ENCODE measurements around the gene CCNB1.

The CCNB1 gene

GRCh38 chr5:69189162-69190086 is 22.5 kb downstream of the CCNB1 start, which contains the start of gene CENPH (continued):
- TF ChIP-seq, protein P1, sequence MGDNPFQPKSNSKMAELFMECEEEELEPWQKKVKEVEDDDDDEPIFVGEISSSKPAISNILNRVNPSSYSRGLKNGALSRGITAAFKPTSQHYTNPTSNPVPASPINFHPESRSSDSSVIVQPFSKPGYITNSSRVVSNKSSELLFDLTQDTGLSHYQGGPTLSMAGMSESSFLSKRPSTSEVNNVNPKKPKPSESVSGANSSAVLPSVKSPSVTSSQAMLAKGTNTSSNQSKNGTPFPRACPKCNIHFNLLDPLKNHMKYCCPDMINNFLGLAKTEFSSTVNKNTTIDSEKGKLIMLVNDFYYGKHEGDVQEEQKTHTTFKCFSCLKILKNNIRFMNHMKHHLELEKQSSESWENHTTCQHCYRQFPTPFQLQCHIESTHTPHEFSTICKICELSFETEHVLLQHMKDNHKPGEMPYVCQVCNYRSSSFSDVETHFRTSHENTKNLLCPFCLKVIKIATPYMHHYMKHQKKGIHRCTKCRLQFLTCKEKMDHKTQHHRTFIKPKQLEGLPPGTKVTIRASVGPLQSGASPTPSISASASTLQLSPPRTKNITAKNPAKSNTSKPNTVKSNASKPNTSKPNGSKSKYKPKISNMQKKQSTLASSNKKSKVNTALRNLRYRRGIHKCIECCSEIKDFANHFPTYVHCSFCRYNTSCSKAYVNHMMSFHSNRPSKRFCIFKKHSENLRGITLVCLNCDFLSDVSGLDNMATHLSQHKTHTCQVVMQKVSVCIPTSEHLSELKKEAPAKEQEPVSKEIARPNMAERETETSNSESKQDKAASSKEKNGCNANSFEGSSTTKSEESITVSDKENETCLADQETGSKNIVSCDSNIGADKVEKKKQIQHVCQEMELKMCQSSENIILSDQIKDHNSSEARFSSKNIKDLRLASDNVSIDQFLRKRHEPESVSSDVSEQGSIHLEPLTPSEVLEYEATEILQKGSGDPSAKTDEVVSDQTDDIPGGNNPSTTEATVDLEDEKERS (tag by site-specific recombination; IDR thresholded peaks at IDR 0.05): no peak
- TF ChIP-seq ZNF585B (tag by site-specific recombination; IDR thresholded peaks at IDR 0.05) (no peak), ZNF146 (tag by site-specific recombination; IDR thresholded peaks at IDR 0.05) (no peak), ZNF776 (tag by site-specific recombination; IDR thresholded peaks at IDR 0.05; ENCODE audit: borderline replicate concordance) (no peak), ZBTB20 (tag by site-specific recombination; IDR thresholded peaks at IDR 0.05) (peak; percentile 65; the same call in 1 of the 2 replicates), ZNF521 (tag by site-specific recombination; IDR thresholded peaks at IDR 0.05) (no peak), ZSCAN16 (tag by site-specific recombination; IDR thresholded peaks at IDR 0.05) (0 out of 2 replicates have a peak, but pooled peaks have one; percentile 36), ZNF23 (tag by site-specific recombination; IDR thresholded peaks at IDR 0.05; ENCODE audit: borderline replicate concordance) (no peak), YY1 (tag by site-specific recombination; IDR thresholded peaks at IDR 0.05) (peak; percentile 61), ZNF510 (tag by site-specific recombination; IDR thresholded peaks at IDR 0.05; ENCODE audit: insufficient replicate concordance) (no peak), ZFHX2 (tag by site-specific recombination; conservative IDR thresholded peaks at IDR 0.05) (peak; percentile 85), ZNF155 (tag by site-specific recombination; IDR thresholded peaks at IDR 0.05) (no peak)
- TF ChIP-seq, protein P2, sequence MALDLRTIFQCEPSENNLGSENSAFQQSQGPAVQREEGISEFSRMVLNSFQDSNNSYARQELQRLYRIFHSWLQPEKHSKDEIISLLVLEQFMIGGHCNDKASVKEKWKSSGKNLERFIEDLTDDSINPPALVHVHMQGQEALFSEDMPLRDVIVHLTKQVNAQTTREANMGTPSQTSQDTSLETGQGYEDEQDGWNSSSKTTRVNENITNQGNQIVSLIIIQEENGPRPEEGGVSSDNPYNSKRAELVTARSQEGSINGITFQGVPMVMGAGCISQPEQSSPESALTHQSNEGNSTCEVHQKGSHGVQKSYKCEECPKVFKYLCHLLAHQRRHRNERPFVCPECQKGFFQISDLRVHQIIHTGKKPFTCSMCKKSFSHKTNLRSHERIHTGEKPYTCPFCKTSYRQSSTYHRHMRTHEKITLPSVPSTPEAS (tag by site-specific recombination; IDR thresholded peaks at IDR 0.05): no peak
- TF ChIP-seq, protein P3, sequence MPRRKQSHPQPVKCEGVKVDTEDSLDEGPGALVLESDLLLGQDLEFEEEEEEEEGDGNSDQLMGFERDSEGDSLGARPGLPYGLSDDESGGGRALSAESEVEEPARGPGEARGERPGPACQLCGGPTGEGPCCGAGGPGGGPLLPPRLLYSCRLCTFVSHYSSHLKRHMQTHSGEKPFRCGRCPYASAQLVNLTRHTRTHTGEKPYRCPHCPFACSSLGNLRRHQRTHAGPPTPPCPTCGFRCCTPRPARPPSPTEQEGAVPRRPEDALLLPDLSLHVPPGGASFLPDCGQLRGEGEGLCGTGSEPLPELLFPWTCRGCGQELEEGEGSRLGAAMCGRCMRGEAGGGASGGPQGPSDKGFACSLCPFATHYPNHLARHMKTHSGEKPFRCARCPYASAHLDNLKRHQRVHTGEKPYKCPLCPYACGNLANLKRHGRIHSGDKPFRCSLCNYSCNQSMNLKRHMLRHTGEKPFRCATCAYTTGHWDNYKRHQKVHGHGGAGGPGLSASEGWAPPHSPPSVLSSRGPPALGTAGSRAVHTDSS (tag by site-specific recombination; IDR thresholded peaks at IDR 0.05): no peak

- TF ChIP-seq ZBTB1 (tag by site-specific recombination; IDR thresholded peaks at IDR 0.05) (no peak), ZNF132 (tag by site-specific recombination; IDR thresholded peaks at IDR 0.05; ENCODE audit: borderline replicate concordance) (no peak), ZNF707 (tag by site-specific recombination; IDR thresholded peaks at IDR 0.05) (no peak), ZFP37 (tag by site-specific recombination; IDR thresholded peaks at IDR 0.05) (no peak), ZNF157 (tag by site-specific recombination; IDR thresholded peaks at IDR 0.05) (no peak), MEIS1 (CRISPR knock-in tag; IDR thresholded peaks at IDR 0.05; ENCODE audit: borderline replicate concordance) (no peak), ZNF654 (tag by site-specific recombination; IDR thresholded peaks at IDR 0.05; ENCODE audit: low read depth) (no peak), SCRT2 (tag by site-specific recombination; IDR thresholded peaks at IDR 0.05) (no peak), ZNF175 (tag by site-specific recombination; IDR thresholded peaks at IDR 0.05) (no peak)
- TF ChIP-seq, protein P4, sequence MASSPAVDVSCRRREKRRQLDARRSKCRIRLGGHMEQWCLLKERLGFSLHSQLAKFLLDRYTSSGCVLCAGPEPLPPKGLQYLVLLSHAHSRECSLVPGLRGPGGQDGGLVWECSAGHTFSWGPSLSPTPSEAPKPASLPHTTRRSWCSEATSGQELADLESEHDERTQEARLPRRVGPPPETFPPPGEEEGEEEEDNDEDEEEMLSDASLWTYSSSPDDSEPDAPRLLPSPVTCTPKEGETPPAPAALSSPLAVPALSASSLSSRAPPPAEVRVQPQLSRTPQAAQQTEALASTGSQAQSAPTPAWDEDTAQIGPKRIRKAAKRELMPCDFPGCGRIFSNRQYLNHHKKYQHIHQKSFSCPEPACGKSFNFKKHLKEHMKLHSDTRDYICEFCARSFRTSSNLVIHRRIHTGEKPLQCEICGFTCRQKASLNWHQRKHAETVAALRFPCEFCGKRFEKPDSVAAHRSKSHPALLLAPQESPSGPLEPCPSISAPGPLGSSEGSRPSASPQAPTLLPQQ (tag by site-specific recombination; IDR thresholded peaks at IDR 0.05): no peak
- TF ChIP-seq, protein P5, sequence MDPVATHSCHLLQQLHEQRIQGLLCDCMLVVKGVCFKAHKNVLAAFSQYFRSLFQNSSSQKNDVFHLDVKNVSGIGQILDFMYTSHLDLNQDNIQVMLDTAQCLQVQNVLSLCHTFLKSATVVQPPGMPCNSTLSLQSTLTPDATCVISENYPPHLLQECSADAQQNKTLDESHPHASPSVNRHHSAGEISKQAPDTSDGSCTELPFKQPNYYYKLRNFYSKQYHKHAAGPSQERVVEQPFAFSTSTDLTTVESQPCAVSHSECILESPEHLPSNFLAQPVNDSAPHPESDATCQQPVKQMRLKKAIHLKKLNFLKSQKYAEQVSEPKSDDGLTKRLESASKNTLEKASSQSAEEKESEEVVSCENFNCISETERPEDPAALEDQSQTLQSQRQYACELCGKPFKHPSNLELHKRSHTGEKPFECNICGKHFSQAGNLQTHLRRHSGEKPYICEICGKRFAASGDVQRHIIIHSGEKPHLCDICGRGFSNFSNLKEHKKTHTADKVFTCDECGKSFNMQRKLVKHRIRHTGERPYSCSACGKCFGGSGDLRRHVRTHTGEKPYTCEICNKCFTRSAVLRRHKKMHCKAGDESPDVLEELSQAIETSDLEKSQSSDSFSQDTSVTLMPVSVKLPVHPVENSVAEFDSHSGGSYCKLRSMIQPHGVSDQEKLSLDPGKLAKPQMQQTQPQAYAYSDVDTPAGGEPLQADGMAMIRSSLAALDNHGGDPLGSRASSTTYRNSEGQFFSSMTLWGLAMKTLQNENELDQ (tag by site-specific recombination; IDR thresholded peaks at IDR 0.05; ENCODE audit: low read depth): no peak
- ChIA-PET POLR2A (no interaction called here), CTCF (no interaction called here)
- no peaks in the 10 kb centered on the region for H3K9me3 ChIP-seq (ENCODE audit: control insufficient read depth, insufficient read depth, low read depth, low read length)
- H3K27ac ChIP-seq (ENCODE audit: extremely low read depth, low read depth, low read length): no peak overlapping the region
- H3K4me3 ChIP-seq (ENCODE audit: low read depth, low read length): no peak overlapping the region
- H3K4me1 ChIP-seq (ENCODE audit: control insufficient read depth, insufficient read depth, low read length): no peaks in the 10 kb centered on the region
- H3K36me3 ChIP-seq (ENCODE audit: control insufficient read depth in 2 of 2, insufficient read depth in 1 of 2, low read length in 2 of 2): peaks cover 67 to 71% of the 10 kb centered on the region in 2 experiments
Observed at GRCh38 chr5:69202497-69202896, 35.5 kb downstream of the CCNB1 start.

Measured in HEK293 (cell line).